Loucy (cell line): ENCODE data around the gene DYNC1H1.

Experiments
- H2AFZ ChIP-seq: fragments of 200-600 bp; sonication (generic); 2 replicates; pipeline ENCODE4 v1.6.0; 2016; ENCODE audit warnings: antibody characterized with exemption, mild to moderate bottlenecking, low read length, moderate library complexity
- H3F3A ChIP-seq: fragments of 200-600 bp; 2 replicates; pipeline ENCODE4 v1.6.0; 2016; ENCODE audit warnings: antibody characterized with exemption, low read depth, mild to moderate bottlenecking
- H3K27me3 ChIP-seq: fragments of 200-600 bp; sonication (generic); 2 replicates; pipeline ENCODE4 v1.6.1; 2014; ENCODE audit warnings: low read length, mild to moderate bottlenecking; ENCODE audit not compliant: insufficient read depth, poor library complexity, severe bottlenecking
- H3K36me3 ChIP-seq: fragments of 200-600 bp; sonication (generic); 2 replicates; pipeline ENCODE4 v1.6.1; 2016; ENCODE audit warnings: low read length; ENCODE audit not compliant: insufficient read depth
- H3K4me1 ChIP-seq: fragments of 200-600 bp; sonication (generic); 2 replicates; pipeline ENCODE4 v1.5.1; 2014; ENCODE audit warnings: low read length, mild to moderate bottlenecking; ENCODE audit not compliant: insufficient read depth, poor library complexity, severe bottlenecking
- H3K4me2 ChIP-seq: fragments of 200-600 bp; sonication (generic); 2 replicates; pipeline ENCODE4 v1.6.0; 2014; ENCODE audit warnings: antibody characterized with exemption, low read length, low read depth, mild to moderate bottlenecking; ENCODE audit not compliant: poor library complexity, severe bottlenecking
- H3K4me3 ChIP-seq: fragments of 200-600 bp; sonication (generic); 2 replicates; pipeline ENCODE4 v1.5.1; 2014; ENCODE audit warnings: low read length, mild to moderate bottlenecking, mixed read lengths; ENCODE audit not compliant: poor library complexity, severe bottlenecking
- H3K79me2 ChIP-seq: fragments of 200-600 bp; sonication (generic); 2 replicates; pipeline ENCODE4 v1.6.1; 2014; ENCODE audit warnings: low read length; ENCODE audit not compliant: insufficient read depth
- H3K9ac ChIP-seq: fragments of 200-600 bp; sonication (generic); 2 replicates; pipeline ENCODE4 v1.6.0; 2014; ENCODE audit warnings: mild to moderate bottlenecking, low read depth, low read length, moderate library complexity; ENCODE audit not compliant: poor library complexity, severe bottlenecking
- H3K9me2 ChIP-seq: fragments of 200-600 bp; sonication (generic); replicated peaks from 2 replicates; pipeline ENCODE4 v1.6.1; 2016; ENCODE audit warnings: low read depth, low read length, mixed read lengths
- H3K9me3 ChIP-seq: fragments of 200-600 bp; sonication (generic); 2 replicates; pipeline ENCODE4 v1.6.1; 2014; ENCODE audit warnings: mild to moderate bottlenecking, antibody characterized with exemption, low read length, low read depth; ENCODE audit not compliant: insufficient read depth
- H4K20me1 ChIP-seq: fragments of 200-600 bp; sonication (generic); 2 replicates; pipeline ENCODE4 v1.6.0; 2014; ENCODE audit warnings: antibody characterized with exemption, low read length, mild to moderate bottlenecking; ENCODE audit not compliant: insufficient read depth, poor library complexity, severe bottlenecking
- CTCF ChIP-seq: fragments of 200-600 bp; sonication (generic); conservative IDR thresholded peaks from 2 replicates; pipeline ENCODE4 v1.5.1; 2014; ENCODE audit warnings: mild to moderate bottlenecking, antibody characterized with exemption, low read length
- EZH2phosphoT487 ChIP-seq: fragments of 200-600 bp; IDR thresholded peaks from 2 replicates; pipeline ENCODE4 v1.6.1; 2018; ENCODE audit warnings: antibody characterized with exemption, mild to moderate bottlenecking, moderate library complexity, borderline replicate concordance

Gene DYNC1H1

GRCh38 chr14:101922866-101923265, 41.5 kb upstream of the DYNC1H1 start:
- Histone ChIP-seq H3K9ac (no peak overlapping the region), H3K4me1 (no peaks in the 10 kb centered on the region), H2AFZ (no peak overlapping the region), H3K4me3 (no peak overlapping the region), H3F3A (no peaks in the 10 kb centered on the region), H3K9me2 (no peaks in the 10 kb centered on the region), H3K79me2 (no peaks in the 10 kb centered on the region), H3K36me3 (peaks cover 26% of the 10 kb centered on the region; the same call in 1 of the 2 replicates), H3K4me2 (no peak overlapping the region), H3K27me3 (no peaks in the 10 kb centered on the region), H4K20me1 (no peaks in the 10 kb centered on the region), H3K9me3 (no peaks in the 10 kb centered on the region)
- TF ChIP-seq EZH2phosphoT487 (no peak), CTCF (no peak)

GRCh38 chr14:101925152-101925551, 39.2 kb upstream of the DYNC1H1 start:
- Histone ChIP-seq H3K4me2 (no peak overlapping the region), H3F3A (no peaks in the 10 kb centered on the region), H3K9me2 (no peaks in the 10 kb centered on the region), H3K36me3 (peaks cover 25% of the 10 kb centered on the region; the same call in 1 of the 2 replicates), H3K79me2 (no peaks in the 10 kb centered on the region), H3K4me1 (no peaks in the 10 kb centered on the region), H3K9me3 (no peaks in the 10 kb centered on the region), H3K9ac (no peak overlapping the region), H3K4me3 (no peak overlapping the region), H4K20me1 (no peaks in the 10 kb centered on the region), H3K27me3 (no peaks in the 10 kb centered on the region), H2AFZ (no peak overlapping the region)
- TF ChIP-seq CTCF (no peak), EZH2phosphoT487 (no peak)

- no peak overlapping the region for H3K9ac ChIP-seq
- TF ChIP-seq EZH2phosphoT487 (no peak), CTCF (no peak)
- no peaks in the 10 kb centered on the region for H3K79me2 ChIP-seq
- H3K36me3 ChIP-seq = peaks cover 21% of the 10 kb centered on the region; the same call in 1 of the 2 replicates
- no peak overlapping the region for H3K4me2 ChIP-seq
- no peaks in the 10 kb centered on the region for H3K27me3 ChIP-seq
- H3K4me3 ChIP-seq = no peak overlapping the region
- H2AFZ ChIP-seq = no peak overlapping the region
- H3K9me2 ChIP-seq = no peaks in the 10 kb centered on the region
- H3K4me1 ChIP-seq = no peaks in the 10 kb centered on the region
- H3F3A ChIP-seq = no peaks in the 10 kb centered on the region
- no peaks in the 10 kb centered on the region for H3K9me3 ChIP-seq
- no peaks in the 10 kb centered on the region for H4K20me1 ChIP-seq
Observed at GRCh38 chr14:101926085-101926484, 38.3 kb upstream of the DYNC1H1 start.
